IMR-90 (cell line): ENCODE measurements around the gene RFX2. TPM values are rescaled to one million over a fixed set of nuclear protein-coding genes. Genes with fewer than 3 reads are reported as not detected.

ENCODE experiments used
- ATAC-seq: fragments of 200-7000 bp; cut with Tn5 transposase; 2 replicates; pipeline ENCODE4 v1.9.1; 2020; ENCODE audit warnings: low read depth, mild to moderate bottlenecking, moderate library complexity
- BruUV-seq: library from RNA; stranded (reverse); fragments of 400-500 nt; replicated peaks from 2 replicates; lab custom pipeline; 2021; lab: Mats Ljungman, UMichigan
- CTCF ChIA-PET: fragments of 300-600 bp; formaldehyde crosslinking; extraction: SDS; loops from one replicate; lab custom pipeline; 2021; ENCODE audit warnings: antibody characterized with exemption; lab: Yijun Ruan, JAX
- POLR2A ChIA-PET: fragments of 300-600 bp; sonication (Branson Sonifier 250); formaldehyde crosslinking; loops from one replicate; lab custom pipeline; 2022; ENCODE audit warnings: antibody characterized with exemption; ENCODE audit not compliant: unreplicated experiment; lab: Charles Lee
- DNase-seq: peaks from one replicate; pipeline ENCODE4 v3.0.0; 2013
- H2AFZ ChIP-seq: replicated peaks from 2 replicates; pipeline ENCODE3; 2013; ENCODE audit warnings: low read length, mild to moderate bottlenecking; ENCODE audit not compliant: poor library complexity
- H2AK5ac ChIP-seq: 2 replicates; pipeline ENCODE4 v1.6.1; 2013; ENCODE audit warnings: low read depth, low read length, inconsistent platforms
- H2AK9ac ChIP-seq: replicated peaks from 2 replicates; pipeline ENCODE3; 2013; ENCODE audit warnings: mild to moderate bottlenecking, low read depth, low read length, moderate library complexity; ENCODE audit not compliant: poor library complexity
- H2BK120ac ChIP-seq: 2 replicates; pipeline ENCODE4 v1.6.1; 2013; ENCODE audit warnings: low read depth, low read length, inconsistent platforms
- H2BK15ac ChIP-seq: 3 replicates; pipeline ENCODE4 v1.6.1; 2013; ENCODE audit warnings: low read depth, low read length, inconsistent platforms
- H2BK20ac ChIP-seq: 2 replicates; pipeline ENCODE4 v1.6.1; 2013; ENCODE audit warnings: low read depth, mild to moderate bottlenecking, inconsistent platforms, low read length, moderate library complexity
- H2BK5ac ChIP-seq: 2 replicates; pipeline ENCODE4 v1.6.1; 2013; ENCODE audit warnings: mild to moderate bottlenecking, low read depth, low read length, inconsistent platforms; ENCODE audit not compliant: poor library complexity, severe bottlenecking
- H3K14ac ChIP-seq: replicated peaks from 2 replicates; pipeline ENCODE4 v1.6.1; 2013; ENCODE audit warnings: low read depth, low read length, inconsistent platforms
- H3K18ac ChIP-seq: 2 replicates; pipeline ENCODE4 v1.6.1; 2013; ENCODE audit warnings: low read depth, low read length, control low read depth
- H3K23ac ChIP-seq: 2 replicates; pipeline ENCODE4 v1.6.1; 2013; ENCODE audit warnings: low read depth, low read length, inconsistent platforms
- H3K27ac ChIP-seq: 2 replicates; pipeline ENCODE4 v1.5.1; 2013; ENCODE audit warnings: mild to moderate bottlenecking, control low read depth, low read length; ENCODE audit not compliant: insufficient read depth
- H3K27me3 ChIP-seq: 2 replicates; pipeline ENCODE4 v1.6.1; 2013; ENCODE audit warnings: low read length; ENCODE audit not compliant: control insufficient read depth, insufficient read depth
- H3K36me3 ChIP-seq: 2 replicates; pipeline ENCODE4 v1.6.1; 2013; ENCODE audit warnings: low read length, mixed read lengths; ENCODE audit not compliant: control insufficient read depth, insufficient read depth
- H3K4ac ChIP-seq: 2 replicates; pipeline ENCODE4 v1.6.1; 2013; ENCODE audit warnings: low read depth, low read length, inconsistent platforms
- H3K4me1 ChIP-seq: 2 replicates; pipeline ENCODE4 v1.6.1; 2013; ENCODE audit warnings: low read length, mixed read lengths; ENCODE audit not compliant: control insufficient read depth, insufficient read depth
- H3K4me2 ChIP-seq: 2 replicates; pipeline ENCODE4 v1.6.1; 2013; ENCODE audit warnings: low read depth, mild to moderate bottlenecking, control low read depth, low read length, moderate library complexity
- H3K4me3 ChIP-seq: 2 replicates; pipeline ENCODE4 v1.5.1; 2013; ENCODE audit warnings: low read depth, mild to moderate bottlenecking, control low read depth, low read length, moderate library complexity; ENCODE audit not compliant: insufficient read depth
- H3K56ac ChIP-seq: 2 replicates; pipeline ENCODE4 v1.6.1; 2013; ENCODE audit warnings: low read length, inconsistent platforms; ENCODE audit not compliant: insufficient read depth; ENCODE audit errors: extremely low read depth
- H3K79me1 ChIP-seq, 2 experiments: 2 replicates each; pipeline ENCODE4 v1.6.1; 2013; ENCODE audit warnings: low read length in 2 of 2, inconsistent platforms in 1 of 2, low read depth in 1 of 2
- H3K9ac ChIP-seq: 2 replicates; pipeline ENCODE4 v1.6.1; 2013; ENCODE audit warnings: low read depth, low read length, control low read depth
- H3K9me1 ChIP-seq: 2 replicates; pipeline ENCODE4 v1.6.1; 2013; ENCODE audit warnings: low read length, inconsistent platforms; ENCODE audit not compliant: insufficient read depth
- H3K9me3 ChIP-seq: 2 replicates; pipeline ENCODE4 v1.6.1; 2013; ENCODE audit warnings: low read length; ENCODE audit not compliant: control insufficient read depth, insufficient read depth
- H4K20me1 ChIP-seq: 2 replicates; pipeline ENCODE4 v1.6.1; 2013; ENCODE audit warnings: low read length, inconsistent platforms; ENCODE audit not compliant: insufficient read depth
- H4K5ac ChIP-seq: 2 replicates; pipeline ENCODE4 v1.6.1; 2013; ENCODE audit warnings: mild to moderate bottlenecking, low read depth, low read length, control low read depth
- H4K8ac ChIP-seq, 2 experiments: 2 replicates each; pipeline ENCODE4 v1.6.1; 2013; ENCODE audit warnings: low read depth in 2 of 2, low read length in 2 of 2, control low read depth in 1 of 2, inconsistent platforms in 1 of 2
- H4K91ac ChIP-seq: 2 replicates; pipeline ENCODE4 v1.6.1; 2013; ENCODE audit warnings: low read depth, low read length, inconsistent platforms; ENCODE audit not compliant: insufficient read depth
- CEBPB ChIP-seq: IDR thresholded peaks from 2 replicates; pipeline ENCODE4 v1.6.1; 2012; ENCODE audit warnings: low read depth, low read length, improper control_type of control experiment
- CTCF ChIP-seq: conservative IDR thresholded peaks from 2 replicates; pipeline ENCODE4 v1.5.1; 2012; ENCODE audit warnings: mild to moderate bottlenecking, low read depth, low read length, improper control_type of control experiment
- ELK1 ChIP-seq: fragments of 150-350 bp; IDR thresholded peaks from 2 replicates; pipeline ENCODE4 v1.6.1; 2016; ENCODE audit warnings: low read depth, mild to moderate bottlenecking, low read length, moderate library complexity, borderline replicate concordance
- FOS ChIP-seq: fragments of 150-350 bp; IDR thresholded peaks from 2 replicates; pipeline ENCODE4 v1.6.1; 2016; ENCODE audit warnings: low read depth, low read length
- MAZ ChIP-seq: IDR thresholded peaks from 2 replicates; pipeline ENCODE4 v1.6.1; 2012; ENCODE audit warnings: low read depth, mild to moderate bottlenecking, low read length, improper control_type of control experiment, moderate library complexity, borderline replicate concordance
- MXI1 ChIP-seq: IDR thresholded peaks from 2 replicates; pipeline ENCODE4 v1.6.1; 2012; ENCODE audit warnings: low read depth, mild to moderate bottlenecking, low read length, moderate library complexity, borderline replicate concordance
- POLR2A ChIP-seq: IDR thresholded peaks from 2 replicates; pipeline ENCODE4 v1.6.1; 2012; ENCODE audit warnings: mild to moderate bottlenecking, low read depth, low read length
- RCOR1 ChIP-seq: IDR thresholded peaks from 2 replicates; pipeline ENCODE4 v1.6.1; 2012; ENCODE audit warnings: mild to moderate bottlenecking, low read length, improper control_type of control experiment; ENCODE audit not compliant: insufficient replicate concordance
- USF2 ChIP-seq: fragments of 150-350 bp; IDR thresholded peaks from 2 replicates; pipeline ENCODE4 v1.6.1; 2017; ENCODE audit warnings: mild to moderate bottlenecking, antibody characterized with exemption, low read length, low read depth
- WGBS, 2 experiments: methylation state at CpG; one replicate each; pipeline versions ENCODE4 v1.1.5 to v1.1.7; 2013; ENCODE audit warnings: missing lambda C conversion rate in 2 of 2; ENCODE audit not compliant: insufficient read length in 1 of 2; ENCODE audit errors: extremely low coverage in 2 of 2; 5-methylcytosine and 5-hydroxymethylcytosine counted together
- dilution Hi-C: fragments of 300-500 bp; cut with HindIII; formaldehyde crosslinking; loops from one replicate; pipeline ENCODE4 v1.14.3; 2018; ENCODE audit warnings: low sequenced_read_pairs; ENCODE audit not compliant: unreplicated experiment
- in situ Hi-C: fragments of 300-500 bp; cut with MboI; formaldehyde crosslinking; loops from 3 replicates; pipeline ENCODE4 v1.14.3; 2019; ENCODE audit warnings: low sequenced_read_pairs, inconsistent platforms, mixed read lengths
- intact Hi-C: fragments of 100-400 bp; cut with micrococcal nuclease; formaldehyde crosslinking; loops from 2 replicates; pipeline ENCODE4 v1.10.0; 2022
- polyA plus RNA-seq, 3 experiments: library from polyadenylated mRNA; depleted of rRNA; stranded (reverse); fragments of >200 nt; gene quantifications; 2 replicates each; pipeline ENCODE4 v1.2.3, GENCODE V29; 2012; ENCODE audit warnings: low replicate concordance in 1 of 3
- total RNA-seq: library from RNA; depleted of rRNA; stranded (reverse); fragments of >200 nt; gene quantifications from 2 replicates; pipeline ENCODE4 v1.2.3, GENCODE V29; 2012

Gene RFX2
- total and polyA plus RNA-seq, 2 of the 4 experiments (the other 2 are of a cell fraction), result 2.2 to 4.9 TPM

GRCh38 chr19:5960005-5961001, 150.0 kb downstream of the RFX2 start:
- peak overlapping the region; percentile 78 for H3K14ac ChIP-seq
- no peak for DNase-seq
- peaks cover 2% of the 10 kb centered on the region; the same call in 1 of the 2 replicates for H3K36me3 ChIP-seq
- peak overlapping the region; percentile 59; the same call in 2 of the 3 replicates for H2BK15ac ChIP-seq
- peak overlapping the region in 1 of 2 experiments; percentile 38; a peak in 1 of 4 replicates for H4K8ac ChIP-seq
- peak overlapping the region; percentile 69 for H3K4ac ChIP-seq
- H2AFZ ChIP-seq, result no peak overlapping the region
- no peak overlapping the region for H3K4me3 ChIP-seq
- ChIA-PET POLR2A (interaction anchor here (0.6 kb wide), 1 partner anchor 13 kb away, joined by 5 read pairs; no protein-coding TSS in a partner anchor), CTCF (no interaction called here)
- no peak overlapping the region for H3K4me2 ChIP-seq
- H2BK120ac ChIP-seq, result peak overlapping the region; percentile 35
- in situ Hi-C loops (no loop called here), intact Hi-C loops (loop anchor here (10.0 kb wide), 1 partner anchor 156 kb away; the partner anchor contains the start of gene NRTN), dilution Hi-C loops (no loop called here)
- H4K20me1 ChIP-seq, result peaks cover 92% of the 10 kb centered on the region
- no peaks in the 10 kb centered on the region for H3K9me3 ChIP-seq
- TF ChIP-seq POLR2A (no peak), RCOR1 (no peak), FOS (no peak), MXI1 (no peak), USF2 (no peak), CEBPB (no peak), CTCF (no peak), MAZ (no peak), ELK1 (no peak)
- H4K5ac ChIP-seq, result no peak overlapping the region; the same call in 1 of the 2 replicates
- peaks cover 49% of the 10 kb centered on the region for H3K4me1 ChIP-seq
- H3K9ac ChIP-seq, result no peak overlapping the region
- peak overlapping the region; percentile 81 for H2AK5ac ChIP-seq
- H2BK5ac ChIP-seq, result no peak overlapping the region
- no peak overlapping the region for H2AK9ac ChIP-seq
- peak overlapping the region; percentile 1; the same call in 1 of the 2 replicates for H3K27ac ChIP-seq
- H3K9me1 ChIP-seq, result peaks cover 64% of the 10 kb centered on the region
- H4K91ac ChIP-seq, result peak overlapping the region; percentile 44
- no TSS peak for BruUV-seq
- no peaks in the 10 kb centered on the region for H3K27me3 ChIP-seq
- peaks cover 27 to 99% of the 10 kb centered on the region in 2 experiments for H3K79me1 ChIP-seq
- ATAC-seq, result no peak
- H2BK20ac ChIP-seq, result peak overlapping the region; percentile 21; the same call in 1 of the 2 replicates
- WGBS, 2 experiments, result 53% methylated on average over 12 of the region's 18 CpGs; no CpG with 5 or more reads in 1 of the 2 experiments
- H3K18ac ChIP-seq, result no peak overlapping the region; the same call in 1 of the 2 replicates
- no peak overlapping the region for H3K56ac ChIP-seq
- peak overlapping the region; percentile 58 for H3K23ac ChIP-seq
